ENCODE results near the gene ENTPD7.

Gene ENTPD7

DNA sequence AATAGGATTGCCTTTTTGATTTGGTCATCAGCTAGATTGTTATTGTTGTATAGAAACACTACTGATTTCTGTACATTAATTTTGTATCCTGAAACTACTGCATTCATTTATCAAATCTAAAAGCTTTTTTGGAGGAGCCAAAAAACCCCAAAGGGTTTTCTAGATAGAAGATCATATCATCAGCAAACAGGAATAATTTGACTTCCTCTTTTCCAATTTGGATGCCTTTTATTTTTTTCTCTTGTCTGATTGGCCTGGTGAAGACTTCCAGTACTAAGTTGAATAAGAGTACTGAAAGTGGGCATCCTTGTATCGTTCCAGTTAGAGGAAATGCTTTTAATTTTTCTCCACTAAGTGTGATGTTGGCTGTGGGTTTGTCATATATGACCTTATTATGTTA is 10.6 kb upstream of the ENTPD7 start:
- DNase-seq: no peak

DNA sequence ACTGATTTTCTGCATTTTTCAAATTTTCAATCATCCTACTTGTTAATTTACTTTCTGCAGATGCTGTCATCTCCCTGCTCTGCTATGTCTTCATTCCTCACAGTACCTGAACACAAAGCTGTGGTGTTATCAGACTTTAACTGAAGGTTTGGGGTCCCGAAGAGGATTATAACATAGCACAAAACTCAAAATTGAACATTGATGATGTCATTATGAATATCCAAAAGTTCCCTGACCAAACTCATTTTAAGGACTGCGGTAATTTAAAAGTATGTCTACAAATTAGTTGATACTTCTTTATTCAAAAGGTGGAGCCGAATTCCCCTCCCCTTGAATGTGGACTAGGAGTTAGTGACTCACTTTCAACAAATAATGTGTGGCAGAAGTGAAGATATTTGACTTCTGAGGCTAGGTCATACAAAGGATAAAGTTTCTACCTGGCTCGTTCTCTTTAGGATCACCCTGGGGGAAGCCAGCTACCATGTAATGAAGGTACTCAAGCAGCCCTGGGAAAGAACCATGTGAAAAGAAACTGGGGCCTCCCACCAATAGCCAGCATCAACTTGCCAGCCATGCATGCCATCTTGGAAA is 6.4 kb upstream of the ENTPD7 start:
- DNase-seq: no peak

DNA sequence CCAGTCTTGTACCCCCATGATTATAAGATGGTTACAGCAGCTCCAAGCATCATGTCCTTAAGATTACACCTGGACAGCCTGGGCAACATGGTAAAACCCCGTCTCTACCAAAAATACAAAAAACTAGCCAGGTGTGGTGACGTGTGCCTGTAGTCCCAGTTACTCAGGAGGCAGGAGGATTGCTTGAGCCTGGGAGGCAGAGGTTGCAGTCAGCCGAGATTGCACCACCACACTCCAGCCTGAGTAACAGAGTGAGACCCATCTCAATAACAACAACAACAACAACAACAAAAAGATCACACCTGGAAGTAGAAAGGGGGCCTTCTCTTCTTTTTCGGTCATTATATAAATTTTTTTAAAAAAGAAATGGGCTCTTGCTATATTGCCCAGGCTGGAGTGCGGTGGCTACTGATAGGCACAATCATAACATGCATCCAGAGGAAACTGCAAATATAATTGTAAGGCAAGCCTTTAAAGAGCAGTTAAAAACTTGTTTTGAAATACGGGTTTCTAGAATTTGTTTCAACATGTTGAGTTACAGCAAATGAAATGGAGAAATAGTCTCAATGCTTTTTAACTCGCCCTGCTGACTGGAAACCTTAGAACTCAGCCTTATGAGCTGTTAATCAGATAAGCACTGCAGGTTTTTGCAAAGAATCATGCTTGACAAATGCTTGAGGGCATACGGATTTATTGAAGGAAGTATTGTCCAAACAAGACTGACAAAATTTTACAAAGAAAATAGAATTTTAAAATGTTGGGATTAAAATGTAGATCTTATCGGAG is 4.7 kb upstream of the ENTPD7 start:
- no peak for DNase-seq

DNA sequence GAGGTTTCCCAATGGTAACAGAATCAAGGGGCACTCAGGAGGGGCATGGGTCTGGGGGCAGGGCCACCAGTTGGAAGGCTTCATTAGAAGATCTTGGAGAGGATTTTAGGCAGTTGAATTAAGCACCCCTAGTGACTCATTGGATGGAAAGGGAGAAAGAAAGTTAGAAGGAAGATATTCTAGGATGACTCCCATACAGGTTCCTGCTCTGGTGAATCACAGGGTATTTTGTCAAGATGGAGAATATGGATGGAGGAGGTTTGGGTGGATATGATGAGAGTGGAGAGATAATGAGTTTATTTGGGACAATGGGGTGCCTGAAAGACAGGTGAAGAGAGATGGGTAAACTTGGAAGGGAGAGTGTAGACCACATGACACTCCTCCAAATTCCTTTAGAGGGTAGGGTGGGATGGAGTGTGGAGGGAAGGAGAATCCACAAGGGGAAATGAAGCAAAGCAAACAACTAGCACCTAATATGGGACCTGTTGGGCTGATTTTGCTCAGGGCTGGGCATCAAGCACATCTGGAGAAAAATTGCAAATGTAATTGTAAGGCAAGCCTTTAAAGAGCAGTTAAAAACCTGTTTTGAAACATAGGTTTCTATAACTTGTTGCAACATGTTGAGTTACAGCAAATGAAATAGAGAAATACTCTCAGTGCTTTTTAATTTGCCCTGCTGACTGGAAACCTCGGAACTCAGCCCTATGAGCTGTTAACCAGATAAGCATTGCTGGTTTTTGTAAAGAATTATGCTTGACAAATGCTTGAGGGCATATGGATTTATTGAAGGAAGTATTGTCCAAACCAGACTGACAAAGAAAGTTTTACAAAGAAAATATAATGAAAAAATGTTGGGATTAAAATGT is 2.9 kb upstream of the ENTPD7 start:
- DNase-seq: no peak

DNA sequence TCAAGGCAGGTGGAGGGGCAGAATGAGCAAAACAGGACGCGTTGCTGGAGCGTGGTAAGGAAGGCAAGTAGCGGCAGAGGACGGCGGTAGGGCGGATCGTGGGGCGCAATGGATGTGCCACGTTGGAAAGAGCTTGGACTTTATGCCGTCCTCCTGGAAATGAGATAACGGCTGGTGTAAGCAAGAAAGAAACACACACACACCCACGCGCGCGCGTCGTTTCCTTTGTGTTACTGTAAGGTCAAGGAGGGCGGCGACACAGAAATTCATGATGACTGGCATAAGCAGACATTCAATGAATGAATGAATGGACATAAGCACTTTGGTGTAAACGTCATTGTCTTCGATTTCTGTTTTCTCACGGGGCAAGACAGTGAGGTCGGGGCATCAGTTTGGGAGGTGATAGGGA is 683 bp upstream of the ENTPD7 start:
- no peak for DNase-seq

DNA sequence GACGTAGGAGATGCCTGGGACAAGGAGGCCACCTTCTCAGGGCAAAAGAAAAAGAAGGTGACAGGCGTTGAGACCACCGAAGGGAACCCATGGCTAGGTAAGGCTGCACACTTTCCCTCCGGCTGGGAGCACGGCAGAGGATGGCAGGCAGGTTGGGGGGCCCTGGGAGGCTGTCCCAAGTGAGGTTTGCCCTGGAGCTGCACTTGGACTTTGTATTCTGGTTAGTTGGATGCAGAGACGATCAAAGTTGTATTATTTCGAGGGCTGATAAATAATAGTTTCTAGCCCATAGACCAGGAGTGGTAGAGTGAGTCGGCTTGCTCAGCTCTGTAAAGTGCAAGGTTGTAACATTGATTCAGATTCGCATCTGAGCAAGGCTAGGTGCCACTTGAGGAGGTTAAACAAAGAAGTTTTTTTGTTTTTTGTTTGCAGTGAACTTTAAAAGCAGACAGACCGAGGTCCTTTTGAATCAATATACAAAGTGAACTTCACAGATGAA is 608 bp downstream of the ENTPD7 start:
- DNase-seq: no peak

DNA sequence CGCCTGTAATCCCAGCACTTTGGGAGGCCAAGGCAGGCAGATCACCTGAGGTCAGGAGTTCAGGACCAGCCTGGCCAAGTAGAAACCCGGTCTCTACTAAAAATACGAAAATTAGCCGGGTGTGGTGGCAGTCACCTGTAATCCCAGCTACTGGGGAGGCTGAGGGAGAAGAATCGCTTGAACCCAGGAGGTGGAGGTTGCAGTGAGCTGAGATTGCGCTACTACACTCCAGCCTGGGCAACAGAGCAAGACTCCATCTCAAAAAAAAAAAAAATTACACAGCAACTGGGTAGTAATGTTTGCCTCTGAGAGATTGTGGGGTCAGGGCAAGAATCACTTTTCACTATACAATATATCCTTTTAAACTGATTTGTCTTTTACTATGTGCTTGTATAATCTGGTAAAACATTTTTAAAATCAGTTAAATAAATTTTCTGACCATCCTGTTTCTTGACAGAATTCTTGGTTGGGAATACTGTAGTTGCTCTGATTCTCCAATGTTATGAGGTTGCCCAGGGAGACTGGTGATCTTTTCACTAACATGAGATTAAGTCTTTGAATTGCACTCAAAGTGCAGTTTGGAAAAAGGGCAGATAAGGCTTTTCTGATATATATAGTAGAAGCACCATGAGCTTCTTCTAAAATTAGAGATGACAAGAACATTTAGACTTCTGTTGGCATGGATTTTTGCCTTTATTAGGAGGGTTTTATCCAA is 1.5 kb downstream of the ENTPD7 start:
- DNase-seq: no peak

DNA sequence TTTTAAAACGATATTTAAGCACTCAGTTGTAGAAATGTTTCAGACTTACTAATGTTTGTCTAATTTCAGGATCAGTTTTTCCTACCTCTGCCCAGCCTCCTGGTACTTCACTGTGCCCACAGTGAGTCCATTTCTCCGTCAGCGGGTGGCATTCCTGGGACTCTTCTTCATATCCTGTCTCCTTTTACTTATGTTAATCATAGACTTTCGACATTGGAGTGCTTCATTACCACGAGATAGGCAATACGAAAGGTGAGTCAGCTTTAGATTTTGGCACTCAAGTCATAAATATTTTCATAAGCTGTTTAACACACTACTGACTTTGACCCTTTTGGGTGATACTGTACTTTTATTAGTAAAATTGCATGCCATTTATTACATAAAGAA is 2.1 kb downstream of the ENTPD7 start:
- no peak for DNase-seq

DNA sequence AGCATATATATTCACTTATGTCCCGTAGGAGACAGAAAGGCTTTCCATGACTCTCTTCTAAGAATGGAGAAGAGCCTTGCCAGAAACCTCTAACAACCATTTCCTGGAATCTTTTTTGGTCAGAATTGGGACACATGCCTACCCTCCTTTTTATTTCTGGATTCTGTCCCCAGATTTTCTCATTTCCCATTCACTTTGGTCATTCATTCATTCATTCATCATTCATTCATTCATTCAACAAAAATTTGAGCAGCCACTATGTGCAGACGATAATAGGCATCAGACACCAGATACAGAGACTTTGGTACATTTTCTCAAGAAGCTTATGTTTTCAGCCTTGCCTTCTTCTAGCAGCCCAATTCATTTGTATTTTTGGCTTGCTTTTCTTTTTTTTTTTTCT is 6.0 kb downstream of the ENTPD7 start:
- no peak for DNase-seq

DNA sequence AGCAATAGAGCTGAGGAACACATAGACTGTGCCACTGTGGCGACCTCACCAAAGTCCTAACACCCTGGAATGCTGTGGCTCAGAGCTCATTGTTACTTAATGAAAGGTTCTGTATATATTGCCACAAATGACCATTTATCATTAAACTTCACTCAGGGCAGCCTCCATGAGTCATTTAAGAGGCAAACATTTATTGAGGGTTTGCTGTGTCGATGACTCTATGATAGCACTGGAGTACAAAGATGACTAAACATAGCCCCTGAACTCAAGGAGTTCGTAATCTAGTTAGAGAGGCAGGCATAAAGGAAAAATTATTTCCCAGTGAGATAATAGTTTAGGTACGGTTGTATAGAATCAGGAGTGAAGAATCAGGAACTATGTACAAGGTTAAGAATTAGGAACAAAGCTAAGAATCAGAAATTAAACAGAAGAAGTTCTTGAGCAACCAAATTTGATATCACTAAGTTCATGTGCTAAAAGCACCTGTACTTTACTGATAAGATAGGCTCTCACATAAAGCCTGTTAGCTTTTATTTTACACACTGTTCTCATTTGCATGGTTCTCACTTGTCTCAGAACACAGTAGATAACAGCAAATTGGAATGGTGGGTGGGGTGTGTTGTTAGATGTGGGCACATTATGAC is 7.9 kb downstream of the ENTPD7 start:
- DNase-seq: no peak

DNA sequence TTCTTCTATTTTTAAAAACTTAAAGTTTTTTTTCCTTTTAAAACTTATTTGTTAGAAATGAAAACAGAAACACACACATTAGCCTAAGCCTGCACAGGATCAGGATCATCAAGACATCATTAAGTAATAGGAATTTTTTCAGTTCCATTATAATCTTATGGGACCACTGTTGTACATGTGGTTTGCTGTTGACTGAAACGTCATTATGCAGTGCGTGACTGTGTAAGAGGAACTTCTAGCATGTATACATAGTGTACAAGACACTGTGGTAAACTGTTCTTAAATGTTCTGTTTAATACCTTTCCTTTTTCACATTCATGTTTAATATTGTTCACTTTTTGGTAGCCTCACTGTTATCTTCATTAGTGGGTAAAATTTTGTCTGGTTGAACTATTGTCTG is 12.1 kb downstream of the ENTPD7 start:
- no peak for DNase-seq

DNA sequence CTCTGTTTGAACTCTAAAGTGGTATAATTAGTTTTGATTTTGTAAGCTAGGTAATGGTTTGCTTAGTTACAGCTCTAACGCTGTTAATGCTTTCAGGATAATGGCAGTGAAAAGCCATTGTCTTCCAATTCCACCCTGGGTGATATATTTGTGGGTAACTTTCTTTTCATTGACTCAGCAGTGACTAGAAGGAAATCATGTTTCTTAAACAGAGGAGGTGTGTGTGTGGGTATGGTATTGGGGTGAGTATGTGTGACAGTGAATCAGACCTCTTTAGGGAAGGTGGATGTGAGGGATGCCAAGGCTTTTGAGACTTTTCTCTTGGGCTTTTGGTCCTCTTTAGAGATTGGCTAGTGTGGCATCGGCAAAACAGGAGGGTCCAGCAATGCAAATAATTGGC is 13.6 kb downstream of the ENTPD7 start:
- DNase-seq: no peak

DNA sequence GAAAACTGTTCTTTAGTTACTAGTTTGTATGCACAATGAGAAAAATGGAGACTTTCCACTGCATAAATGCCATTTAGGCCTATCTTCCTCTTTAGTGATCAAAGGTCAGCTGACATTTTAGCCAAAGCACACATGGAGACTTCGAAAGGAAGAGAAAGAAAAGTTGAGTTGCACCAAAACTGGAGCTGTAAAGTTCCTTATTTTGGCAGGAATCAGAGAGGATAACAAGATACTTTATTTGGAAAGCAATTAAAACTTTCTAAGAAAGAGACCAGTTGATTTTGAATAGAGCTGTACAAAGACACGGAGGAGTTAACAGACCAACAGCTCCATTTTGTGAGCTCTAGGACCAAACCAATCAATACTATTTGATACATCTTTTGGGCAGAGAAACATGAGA is 14.2 kb downstream of the ENTPD7 start:
- no peak for DNase-seq

DNA sequence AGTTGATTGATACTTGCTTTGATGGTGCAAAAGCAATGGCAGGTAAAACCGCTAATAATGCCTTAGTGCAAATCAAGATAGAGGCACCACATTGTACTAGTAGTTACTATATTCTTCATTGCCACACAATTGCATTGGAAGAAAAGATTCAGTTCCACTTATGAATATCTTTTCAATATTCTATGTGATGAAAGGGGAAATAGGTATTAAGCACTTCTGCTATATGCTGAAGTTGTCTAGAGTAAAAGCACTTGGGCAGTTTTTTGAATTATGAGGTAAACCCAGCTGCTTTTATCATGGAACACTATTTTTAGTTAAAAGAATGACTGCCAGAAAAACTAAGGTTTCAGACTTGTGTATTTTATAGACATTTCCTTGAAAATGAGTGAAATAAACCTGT is 15.5 kb downstream of the ENTPD7 start:
- no peak for DNase-seq

DNA sequence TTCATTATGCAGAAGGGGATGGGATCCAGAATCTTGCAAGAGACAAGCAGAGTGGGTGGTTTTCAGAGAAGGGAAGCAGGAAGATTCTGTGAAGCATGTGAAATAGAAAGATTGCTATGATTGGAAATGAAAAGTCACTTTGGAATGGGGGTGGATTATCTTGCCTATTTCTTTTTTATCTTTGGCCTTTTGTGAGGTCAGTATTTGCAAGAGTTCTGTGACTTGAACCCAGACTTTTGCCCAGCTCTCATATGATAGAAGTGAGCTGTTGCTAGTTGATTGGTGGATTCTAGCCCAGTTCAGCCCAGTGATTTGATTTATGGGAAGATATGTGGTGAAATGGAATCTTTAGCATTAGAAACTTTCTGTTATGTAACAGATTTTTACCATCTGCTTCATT is 17.1 kb downstream of the ENTPD7 start:
- no peak for DNase-seq

DNA sequence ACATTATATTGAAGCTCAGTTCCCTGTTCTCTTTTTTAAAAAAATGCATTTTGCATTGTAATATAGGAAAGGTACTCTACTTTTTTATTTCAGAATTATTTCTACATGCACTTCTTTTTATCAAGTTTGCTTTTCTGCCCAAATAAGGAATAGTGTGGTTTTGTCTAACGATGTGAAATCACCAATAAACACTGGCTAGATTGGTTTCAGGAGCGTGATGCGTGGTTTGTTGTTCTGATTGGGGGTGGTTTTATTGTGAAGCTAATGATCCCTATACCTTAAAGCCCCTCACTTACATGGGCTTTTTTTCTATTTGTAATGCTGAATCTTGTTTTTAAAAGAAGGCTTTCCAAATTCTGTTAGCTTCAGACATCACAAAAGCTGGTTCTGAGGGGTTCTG is 17.6 kb downstream of the ENTPD7 start:
- DNase-seq: no peak

DNA sequence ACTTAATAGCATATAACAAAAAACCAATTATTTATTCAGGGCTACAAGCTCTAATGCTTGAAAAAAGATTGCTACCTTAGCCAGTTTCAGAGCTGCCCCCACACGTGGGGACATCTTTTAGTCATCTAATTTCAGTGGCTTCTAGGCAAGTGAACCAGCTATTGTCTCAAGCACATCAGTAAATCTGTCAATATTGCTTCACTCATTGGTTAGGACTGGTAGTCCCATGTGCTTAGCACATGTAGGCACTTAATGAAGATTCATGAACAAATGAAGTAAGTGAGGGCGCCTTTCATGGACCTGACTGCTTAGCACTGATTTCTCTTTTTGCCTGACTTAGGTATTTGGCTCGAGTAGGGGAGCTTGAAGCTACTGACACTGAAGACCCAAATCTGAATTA is 19.6 kb downstream of the ENTPD7 start:
- DNase-seq: no peak

DNA sequence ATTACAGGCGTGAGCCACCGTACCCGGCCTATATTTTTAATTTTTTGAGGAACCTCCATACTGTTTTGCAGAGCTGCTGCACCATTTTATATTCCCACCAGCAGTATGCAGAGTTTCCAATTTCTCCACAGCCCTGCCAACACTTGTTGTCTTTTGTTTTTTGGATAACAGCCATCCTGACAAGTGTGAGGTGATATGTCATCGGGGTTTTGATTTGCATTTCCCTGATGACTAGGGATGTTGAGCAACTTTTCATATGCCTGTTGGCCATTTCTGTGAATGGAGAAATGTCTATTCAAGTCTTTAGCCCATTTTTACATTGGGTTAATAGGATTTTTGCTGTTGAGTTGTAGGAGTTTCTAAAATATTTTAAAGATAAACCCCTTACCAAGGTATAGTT is 22.2 kb downstream of the ENTPD7 start:
- DNase-seq: no peak

DNA sequence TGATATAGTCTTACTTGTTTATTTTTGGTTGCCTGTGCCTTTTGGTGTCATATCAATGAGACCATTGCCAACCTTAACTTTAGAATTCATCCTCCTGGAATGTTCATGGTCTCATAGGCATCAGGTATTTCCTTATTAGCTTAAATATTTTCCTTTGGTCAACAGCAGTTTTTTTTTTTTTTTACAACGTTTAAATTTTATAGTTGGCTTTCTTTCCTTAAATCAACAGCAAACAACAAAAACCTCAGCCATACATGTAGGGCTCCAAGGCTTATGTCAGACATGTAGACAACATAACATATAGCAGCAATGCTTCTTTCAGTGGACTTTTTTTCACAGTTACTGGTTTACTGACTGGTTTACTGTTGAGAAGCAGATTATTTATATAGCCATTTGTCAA is 22.7 kb downstream of the ENTPD7 start:
- no peak for DNase-seq

DNA sequence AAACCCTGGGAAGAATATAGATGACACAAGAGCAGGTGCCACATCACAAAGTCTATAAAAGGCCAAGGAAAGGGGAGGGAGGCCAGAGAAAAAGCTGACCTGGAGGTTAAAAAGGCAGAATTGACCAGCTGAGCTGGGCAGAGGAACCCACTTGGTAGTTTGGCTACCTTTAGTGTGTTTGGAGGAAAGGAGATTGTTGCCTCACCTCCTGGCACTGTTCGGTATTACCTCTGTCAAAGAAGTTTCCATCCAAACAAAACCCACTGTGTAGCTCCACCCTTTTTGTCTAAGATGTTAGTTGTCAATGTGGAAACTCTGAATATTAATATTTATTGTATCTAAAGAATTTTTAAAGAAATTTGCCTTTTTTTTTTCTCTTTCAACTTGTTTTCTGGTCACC is 23.4 kb downstream of the ENTPD7 start:
- DNase-seq: no peak

DNA sequence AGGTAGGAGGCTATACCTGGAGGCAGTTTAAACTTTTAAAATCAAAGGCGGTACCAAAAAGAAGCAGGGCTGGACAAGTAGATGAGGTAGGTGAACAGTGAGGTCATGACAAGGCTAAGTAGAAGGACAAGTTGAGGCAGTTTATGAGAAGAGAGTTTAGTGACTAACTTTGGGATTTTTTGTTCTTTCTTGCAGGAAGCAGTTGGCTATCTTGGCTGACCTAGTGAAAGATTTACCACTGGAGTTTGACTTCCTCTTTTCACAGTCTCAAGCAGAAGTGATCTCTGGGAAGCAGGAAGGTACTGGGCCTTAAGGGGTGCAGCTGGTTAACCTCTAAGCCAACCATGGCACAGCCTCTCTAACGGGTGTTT is 26.3 kb downstream of the ENTPD7 start:
- no peak for DNase-seq

DNA sequence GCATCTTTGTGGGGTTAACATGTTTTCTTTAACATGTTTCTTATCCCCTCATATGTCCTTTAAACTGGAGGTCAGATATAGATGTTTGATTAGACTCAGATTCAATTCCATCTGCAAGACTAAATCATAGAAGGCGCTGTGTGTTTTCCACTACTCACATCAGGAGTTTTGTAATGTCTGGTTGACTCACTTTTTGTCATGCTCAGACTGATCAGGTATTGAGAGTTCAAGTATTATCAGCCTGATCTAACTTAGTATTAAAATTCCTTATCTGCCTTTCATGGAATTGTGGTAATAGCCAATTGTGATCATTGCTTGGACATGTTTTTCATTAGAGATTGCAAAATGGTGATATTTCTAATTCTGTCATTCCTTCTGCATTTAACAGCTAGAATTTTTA is 30.2 kb downstream of the ENTPD7 start:
- DNase-seq: no peak

All from NCI-H1694 (cell line).